ENCODE data around the gene VPS37C.

The VPS37C gene

DNA sequence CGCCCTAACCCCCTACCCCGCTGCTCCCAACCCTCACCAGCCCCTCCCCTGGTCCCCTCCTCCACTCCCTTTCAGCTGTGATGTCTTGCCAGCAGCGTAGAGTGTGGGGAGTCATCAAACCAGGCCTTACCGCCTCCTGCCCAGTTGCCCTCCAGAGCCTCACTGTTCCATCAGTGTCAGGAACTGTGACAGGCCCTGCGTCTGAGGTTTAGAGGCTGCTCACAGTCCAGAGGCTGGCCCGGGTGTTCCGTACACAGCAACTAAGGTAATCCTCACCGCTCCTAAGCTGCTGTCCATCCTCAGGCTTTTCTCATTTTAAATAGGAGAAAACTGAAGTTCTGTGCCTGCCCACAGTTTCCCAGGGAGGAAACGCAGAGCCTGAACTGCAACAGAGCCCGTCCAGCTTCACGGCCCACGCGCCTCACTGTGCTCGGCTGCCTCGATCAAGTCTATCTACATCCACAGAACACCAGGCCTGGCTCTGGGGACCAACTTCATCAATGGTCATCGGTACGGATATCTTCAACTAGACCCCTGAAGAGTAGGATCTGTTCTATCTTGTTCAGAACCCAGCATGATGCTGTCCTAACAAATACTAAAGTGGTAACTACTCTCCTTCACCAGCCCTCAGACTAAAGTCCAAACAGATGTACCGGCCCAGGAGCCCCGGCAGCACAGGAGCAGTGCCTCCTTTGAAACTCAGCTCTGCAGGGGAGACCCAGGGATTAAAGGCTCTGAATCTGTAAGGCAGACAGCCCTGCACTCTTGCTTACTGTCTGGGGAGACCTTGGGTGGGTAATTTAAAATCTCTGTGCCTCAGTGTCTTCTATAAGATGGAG is 10.3 kb downstream of the VPS37C start:
- no peak for ATAC-seq (ENCODE audit: low read depth)
- TF ChIP-seq, protein P1, sequence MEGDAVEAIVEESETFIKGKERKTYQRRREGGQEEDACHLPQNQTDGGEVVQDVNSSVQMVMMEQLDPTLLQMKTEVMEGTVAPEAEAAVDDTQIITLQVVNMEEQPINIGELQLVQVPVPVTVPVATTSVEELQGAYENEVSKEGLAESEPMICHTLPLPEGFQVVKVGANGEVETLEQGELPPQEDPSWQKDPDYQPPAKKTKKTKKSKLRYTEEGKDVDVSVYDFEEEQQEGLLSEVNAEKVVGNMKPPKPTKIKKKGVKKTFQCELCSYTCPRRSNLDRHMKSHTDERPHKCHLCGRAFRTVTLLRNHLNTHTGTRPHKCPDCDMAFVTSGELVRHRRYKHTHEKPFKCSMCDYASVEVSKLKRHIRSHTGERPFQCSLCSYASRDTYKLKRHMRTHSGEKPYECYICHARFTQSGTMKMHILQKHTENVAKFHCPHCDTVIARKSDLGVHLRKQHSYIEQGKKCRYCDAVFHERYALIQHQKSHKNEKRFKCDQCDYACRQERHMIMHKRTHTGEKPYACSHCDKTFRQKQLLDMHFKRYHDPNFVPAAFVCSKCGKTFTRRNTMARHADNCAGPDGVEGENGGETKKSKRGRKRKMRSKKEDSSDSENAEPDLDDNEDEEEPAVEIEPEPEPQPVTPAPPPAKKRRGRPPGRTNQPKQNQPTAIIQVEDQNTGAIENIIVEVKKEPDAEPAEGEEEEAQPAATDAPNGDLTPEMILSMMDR (IDR thresholded peaks at IDR 0.05; ENCODE audit: poor library complexity, severe bottlenecking), result no peak
- Histone ChIP-seq H3K27ac (ENCODE audit: poor library complexity, severe bottlenecking) (peak overlapping the region; percentile 21), H3K36me3 (ENCODE audit: low read depth) (peaks cover 15% of the 10 kb centered on the region), H3K27me3 (ENCODE audit: insufficient read depth, poor library complexity, severe bottlenecking) (no peaks in the 10 kb centered on the region), H3K4me1 (ENCODE audit: insufficient read depth, poor library complexity, severe bottlenecking) (peaks cover 32% of the 10 kb centered on the region), H3K4me3 (ENCODE audit: severe bottlenecking) (no peak overlapping the region), H3K9me3 (ENCODE audit: severe bottlenecking) (peaks cover 9% of the 10 kb centered on the region)
- peak; percentile 18 for DNase-seq (ENCODE audit: low spot score)

DNA sequence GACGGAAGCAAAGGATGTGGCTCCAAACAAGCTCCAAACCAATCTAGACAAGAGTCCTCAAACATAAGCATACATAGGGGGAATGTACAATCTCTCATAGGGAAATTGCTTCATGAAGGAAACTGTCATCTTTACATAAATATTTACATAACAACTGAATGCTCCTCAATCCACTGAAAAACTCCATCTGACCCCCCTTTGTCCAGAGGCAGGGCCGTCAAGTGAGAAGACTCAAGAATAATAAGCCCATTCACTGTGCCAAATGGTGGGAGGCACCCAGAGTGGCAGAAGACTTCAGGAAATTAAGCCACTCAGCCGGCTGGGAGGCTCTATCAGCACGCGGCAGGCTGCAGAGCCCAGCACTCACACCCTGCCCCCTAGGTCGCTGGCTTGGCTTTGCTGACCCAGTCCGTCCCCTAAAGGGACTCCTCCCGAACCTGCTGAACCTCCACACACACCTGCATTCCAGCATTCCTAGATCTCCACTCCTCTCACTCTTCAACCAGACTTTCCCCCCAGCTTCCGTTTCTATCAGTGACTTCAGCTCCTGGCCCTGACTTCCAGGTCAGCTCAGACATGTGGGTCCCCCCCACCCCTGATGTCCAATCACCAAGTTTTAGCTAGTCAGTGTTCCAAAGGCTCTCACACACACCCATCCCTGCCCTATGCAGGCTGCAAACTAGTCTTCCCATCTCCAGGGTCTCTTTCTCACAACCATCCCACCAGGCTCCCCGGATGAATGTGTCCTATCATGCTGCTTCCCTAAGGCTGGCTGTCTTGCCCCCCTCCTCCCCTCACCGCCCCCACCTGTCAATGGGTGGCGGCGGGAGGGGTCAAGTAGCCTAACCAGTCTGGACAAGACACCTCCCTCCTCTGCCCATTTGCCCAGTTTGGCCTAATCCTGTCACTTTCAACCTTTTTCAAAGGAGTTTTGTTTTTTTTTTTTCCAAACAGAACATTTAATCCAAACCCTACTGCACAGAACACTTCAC is 11.3 kb downstream of the VPS37C start:
- Histone ChIP-seq H3K4me1 (ENCODE audit: insufficient read depth, poor library complexity, severe bottlenecking) (peaks cover 32% of the 10 kb centered on the region), H3K27ac (ENCODE audit: poor library complexity, severe bottlenecking) (peak overlapping the region; percentile 21), H3K36me3 (ENCODE audit: low read depth) (peaks cover 7% of the 10 kb centered on the region; the same call in 1 of the 2 replicates), H3K27me3 (ENCODE audit: insufficient read depth, poor library complexity, severe bottlenecking) (no peaks in the 10 kb centered on the region), H3K9me3 (ENCODE audit: severe bottlenecking) (peaks cover 9% of the 10 kb centered on the region), H3K4me3 (ENCODE audit: severe bottlenecking) (no peak overlapping the region)
- peak; percentile 47 for DNase-seq (ENCODE audit: low spot score)
- TF ChIP-seq, protein P1 (IDR thresholded peaks at IDR 0.05; ENCODE audit: poor library complexity, severe bottlenecking), result no peak
- peak; percentile 36 for ATAC-seq (ENCODE audit: low read depth)

DNA sequence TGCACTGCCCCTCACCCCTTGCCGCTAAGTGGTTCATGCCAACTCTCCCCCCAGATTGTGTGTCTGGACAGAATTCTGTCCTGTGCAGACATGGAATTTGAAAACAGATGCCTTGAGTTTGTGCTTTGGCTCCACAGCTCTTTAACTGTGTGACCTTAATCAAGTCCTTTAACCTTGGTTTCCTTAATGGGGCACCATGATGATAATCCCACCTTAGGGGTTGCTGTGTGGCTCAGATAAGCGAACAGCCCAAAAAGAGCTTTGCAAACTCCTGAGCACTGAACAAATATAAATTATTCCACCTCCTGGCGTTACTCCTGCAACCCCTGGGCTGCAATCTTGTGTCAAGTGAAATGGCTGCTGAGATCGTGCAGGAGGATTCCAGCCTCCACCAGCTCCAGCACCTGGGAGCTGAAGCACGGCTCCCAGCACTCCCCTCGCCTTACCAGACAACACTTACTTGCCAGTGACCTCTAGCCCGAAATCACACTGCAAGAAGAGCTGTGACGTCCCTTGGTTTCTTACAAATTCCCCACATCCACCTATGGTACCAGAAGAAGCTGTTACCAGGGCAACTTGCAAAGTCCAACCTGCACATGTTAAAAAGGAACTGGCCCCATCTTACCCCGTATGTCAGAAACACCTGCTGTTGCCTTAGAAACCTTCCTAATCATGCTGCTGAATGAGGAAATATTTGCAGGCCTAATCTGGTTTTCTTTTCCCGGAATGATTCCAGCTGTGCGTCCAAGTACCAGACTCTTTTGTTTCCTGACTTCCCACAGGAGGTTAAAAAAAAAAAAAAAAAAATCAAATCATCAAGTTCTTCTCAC is 13.2 kb downstream of the VPS37C start:
- no peak for ATAC-seq (ENCODE audit: low read depth)
- TF ChIP-seq, protein P1 (IDR thresholded peaks at IDR 0.05; ENCODE audit: poor library complexity, severe bottlenecking), result no peak
- Histone ChIP-seq H3K27ac (ENCODE audit: poor library complexity, severe bottlenecking) (no peak overlapping the region), H3K27me3 (ENCODE audit: insufficient read depth, poor library complexity, severe bottlenecking) (no peaks in the 10 kb centered on the region), H3K4me3 (ENCODE audit: severe bottlenecking) (no peak overlapping the region), H3K36me3 (ENCODE audit: low read depth) (no peaks in the 10 kb centered on the region; the same call in 1 of the 2 replicates), H3K4me1 (ENCODE audit: insufficient read depth, poor library complexity, severe bottlenecking) (peaks cover 20% of the 10 kb centered on the region), H3K9me3 (ENCODE audit: severe bottlenecking) (no peaks in the 10 kb centered on the region)
- DNase-seq (ENCODE audit: low spot score), result peak; percentile 12

DNA sequence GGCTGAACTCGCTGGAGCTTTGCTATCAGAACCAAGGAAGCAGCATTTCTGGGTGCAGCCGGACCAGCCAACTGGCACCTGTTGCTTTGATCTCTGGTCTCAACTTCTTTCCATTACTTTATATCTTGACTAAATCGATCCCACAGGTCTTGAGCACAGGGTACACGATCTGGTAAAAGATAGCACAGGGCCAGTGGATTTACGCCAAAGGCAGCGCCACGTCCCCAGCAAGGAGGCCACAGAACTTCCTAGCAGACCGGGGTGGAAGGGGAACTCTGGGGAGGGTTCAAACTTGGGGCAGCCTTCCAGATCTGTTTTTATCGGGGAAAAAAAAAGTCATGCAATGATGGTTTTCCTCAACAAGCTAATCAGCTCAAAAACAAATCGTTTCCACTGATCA is 14.0 kb downstream of the VPS37C start:
- peak; percentile 29 for DNase-seq (ENCODE audit: low spot score)
- TF ChIP-seq, protein P1 (IDR thresholded peaks at IDR 0.05; ENCODE audit: poor library complexity, severe bottlenecking), result no peak
- H3K9me3 ChIP-seq (ENCODE audit: severe bottlenecking), result no peaks in the 10 kb centered on the region

More for the DNA sequence above, 14.0 kb downstream of the VPS37C start:
- Histone ChIP-seq H3K36me3 (ENCODE audit: low read depth) (no peaks in the 10 kb centered on the region; the same call in 1 of the 2 replicates), H3K4me1 (ENCODE audit: insufficient read depth, poor library complexity, severe bottlenecking) (peaks cover 15% of the 10 kb centered on the region), H3K4me3 (ENCODE audit: severe bottlenecking) (no peak overlapping the region), H3K27ac (ENCODE audit: poor library complexity, severe bottlenecking) (no peak overlapping the region), H3K27me3 (ENCODE audit: insufficient read depth, poor library complexity, severe bottlenecking) (no peaks in the 10 kb centered on the region)
- ATAC-seq (ENCODE audit: low read depth), result no peak

Data from RWPE2 (cell line).